Esophagus muscularis mucosa (tissue), 4 donors: Measurements from ENCODE around the gene ZMYND12. TPM values are rescaled to one million over a fixed set of nuclear protein-coding genes. Genes with fewer than 3 reads are reported as not detected.
"Not testable (repeated sequence)": the region's sequence is repeated elsewhere in the genome, so short reads cannot be mapped to it uniquely, and the experiment has no call there.

ENCODE experiments used
- DNase-seq: peaks from one replicate; pipeline ENCODE4 v3.0.0-alpha.2; 2017; ENCODE audit errors: extremely low spot score
- H3K27ac ChIP-seq, 4 donors: fragments of 200-600 bp; sonication (generic); replicated peaks in 1 of 4; 1 replicate in 3 of 4; 2 replicates in 1 of 4; pipeline ENCODE4 v1.5.1; 2016 to 2019; ENCODE audit warnings: mild to moderate bottlenecking in 1 of 4
- H3K27me3 ChIP-seq, 4 donors: fragments of 200-600 bp; sonication (generic); one replicate each; pipeline versions ENCODE4 v1.5.1 to v1.6.0; 2016 to 2019
- H3K36me3 ChIP-seq, 4 donors: fragments of 200-600 bp; sonication (generic); one replicate each; pipeline ENCODE4 v1.5.1; 2016 to 2019
- H3K4me1 ChIP-seq, 4 donors: fragments of 200-600 bp; sonication (generic); one replicate each; pipeline ENCODE4 v1.5.1; 2016 to 2019
- H3K4me3 ChIP-seq, 4 donors: fragments of 200-600 bp; sonication (generic); 1 replicate in 2 of 4; 2 replicates in 2 of 4; pipeline ENCODE4 v1.5.1; 2016 to 2019; ENCODE audit warnings: mild to moderate bottlenecking in 4 of 4, moderate library complexity in 1 of 4
- H3K9me3 ChIP-seq, 4 donors: fragments of 200-600 bp; sonication (generic); 1 replicate in 3 of 4; 2 replicates in 1 of 4; pipeline ENCODE4 v1.5.1; 2016 to 2019
- CTCF ChIP-seq, 3 experiments: fragments of 200-600 bp in 2 of 3; fragments of 450-650 bp in 1 of 3; sonication (generic) in 2 of 3; IDR thresholded peaks; one replicate each; pipeline ENCODE4 v1.5.1; 2017 to 2019; ENCODE audit warnings: antibody characterized with exemption in 3 of 3, mild to moderate bottlenecking in 2 of 3, moderate library complexity in 1 of 3
- EP300 ChIP-seq: sonication (generic); formaldehyde crosslinking; IDR thresholded peaks from one replicate; pipeline ENCODE4 v1.6.1; 2017; ENCODE audit warnings: antibody characterized with exemption
- POLR2A ChIP-seq: fragments of 450-650 bp; IDR thresholded peaks from one replicate; pipeline ENCODE4 v1.6.1; 2017; ENCODE audit warnings: antibody characterized with exemption, moderate library complexity, mild to moderate bottlenecking, low read depth
- POLR2AphosphoS5 ChIP-seq, 2 donors: sonication (generic); formaldehyde crosslinking; IDR thresholded peaks; one replicate each; pipeline ENCODE4 v1.6.1; 2017; ENCODE audit warnings: antibody characterized with exemption in 2 of 2
- WGBS: methylation state at CpG from one replicate; pipeline ENCODE4 v1.1.5; 2018; 5-methylcytosine and 5-hydroxymethylcytosine counted together
- intact Hi-C: fragments of 100-400 bp; cut with DNase I; formaldehyde crosslinking; loops from one replicate; pipeline ENCODE4 v1.15.1; 2023
- total RNA-seq, 4 donors: library from RNA; depleted of rRNA; stranded (reverse); fragments of >200 nt; gene quantifications; one replicate each; pipeline versions ENCODE4 v1.1.0 to v1.2.1, GENCODE V29; 2016

ZMYND12 gene
- total RNA-seq, result 1 to 10 TPM in 1 of 4 donors, under 1 TPM in 2, not detected in 1; 0.23 to 1.7 (median 0.78) TPM

- no peaks in the 10 kb centered on the region for H3K9me3 ChIP-seq
- peaks cover 14 to 25% (median 24%) of the 10 kb centered on the region in 4 donors for H3K4me1 ChIP-seq
- WGBS, result 0% methylated on average over 21 of the region's 66 CpGs
- DNase-seq, result peak; percentile 95
- intact Hi-C loops, result loop anchor here (5.0 to 10.0 kb wide), 3 partner anchors 74 to 281 kb away; partner anchors contain the start of genes FOXJ3 and RIMKLA
- H3K27ac ChIP-seq, result peak within 1 kb of the TSS; percentile 86 to 93 (median 90)
- TF ChIP-seq CTCF (IDR thresholded peaks at IDR 0.05), result peak in 1 of 3 experiments; percentile 21
- TF ChIP-seq EP300, result no peak
- peak; percentile 46 for TF ChIP-seq POLR2A
- peak; percentile 56 to 82 for TF ChIP-seq POLR2AphosphoS5 (IDR thresholded peaks at IDR 0.05)
- H3K36me3 ChIP-seq, result peaks cover 0 to 31% (median 24%) of the 10 kb centered on the region in 4 donors
- peak within 1 kb of the TSS; percentile 73 to 95 (median 88) for H3K4me3 ChIP-seq
- H3K27me3 ChIP-seq, result no peaks in the 10 kb centered on the region
Observed at GRCh38 chr1:42456010-42456753, at the start of gene ZMYND12, which contains the start of gene PPCS. TSS of gene ZMYND12 (minus strand) at chr1:42456022. CDS start at chr1:42455997, 25 bp downstream. TSS of gene PPCS (plus strand) at chr1:42456543. CDS start at chr1:42456566, 23 bp downstream.

GRCh38 chr1:42504535-42505128 is 48.8 kb upstream of the ZMYND12 start:
- Histone ChIP-seq H3K27ac (no peak overlapping the region), H3K4me3 (no peak overlapping the region), H3K4me1 (no peaks in the 10 kb centered on the region), H3K27me3 (no peaks in the 10 kb centered on the region), H3K9me3 (peaks cover 0 to 30% (median 9%) of the 10 kb centered on the region in 4 donors), H3K36me3 (peaks cover 4 to 36% (median 11%) of the 10 kb centered on the region in 4 donors)
- no peak for DNase-seq
- intact Hi-C loops, result no loop called here
- 89% methylated on average over 2 of the region's 2 CpGs for WGBS
- TF ChIP-seq EP300 (no peak), CTCF (IDR thresholded peaks at IDR 0.05) (no peak), POLR2AphosphoS5 (IDR thresholded peaks at IDR 0.05) (no peak), POLR2A (no peak)

- H3K4me3 ChIP-seq, H3K27ac ChIP-seq, H3K4me1 ChIP-seq, DNase-seq, intact Hi-C loops, H3K27me3 ChIP-seq: not testable (repeated sequence)
- WGBS, result 96% methylated on average over 4 of the region's 11 CpGs
- Histone ChIP-seq H3K36me3 (peaks cover 12 to 42% (median 18%) of the 10 kb centered on the region in 4 donors), H3K9me3 (peaks cover 0 to 28% (median 8%) of the 10 kb centered on the region in 4 donors)
Observed at GRCh38 chr1:42502031-42502430, 46.2 kb upstream of the ZMYND12 start.

GRCh38 chr1:42490237-42490636 is 34.4 kb upstream of the ZMYND12 start:
- WGBS, result 95% methylated on average over 3 of the region's 3 CpGs
- intact Hi-C loops, result no loop called here

More at GRCh38 chr1:42490237-42490636, 34.4 kb upstream of the ZMYND12 start:
- H3K27me3 ChIP-seq, result no peaks in the 10 kb centered on the region
- no peak for DNase-seq
- peaks cover 0 to 4% (median 0%) of the 10 kb centered on the region in 4 donors for H3K9me3 ChIP-seq
- H3K4me3 ChIP-seq, result no peak overlapping the region
- TF ChIP-seq EP300, result no peak
- no peak for TF ChIP-seq POLR2AphosphoS5 (IDR thresholded peaks at IDR 0.05)
- TF ChIP-seq CTCF (IDR thresholded peaks at IDR 0.05), result no peak
- TF ChIP-seq POLR2A, result no peak
- peaks cover 0 to 10% (median 0%) of the 10 kb centered on the region in 4 donors for H3K36me3 ChIP-seq
- H3K4me1 ChIP-seq, result no peaks in the 10 kb centered on the region
- no peak overlapping the region for H3K27ac ChIP-seq
